ENCODE measurements around the gene CLPTM1L. TPM values are rescaled to one million over a fixed set of nuclear protein-coding genes. Genes with fewer than 3 reads are reported as not detected.

CLPTM1L gene
- total RNA-seq, 2 experiments from 2014 or later: 395 TPM

DNA sequence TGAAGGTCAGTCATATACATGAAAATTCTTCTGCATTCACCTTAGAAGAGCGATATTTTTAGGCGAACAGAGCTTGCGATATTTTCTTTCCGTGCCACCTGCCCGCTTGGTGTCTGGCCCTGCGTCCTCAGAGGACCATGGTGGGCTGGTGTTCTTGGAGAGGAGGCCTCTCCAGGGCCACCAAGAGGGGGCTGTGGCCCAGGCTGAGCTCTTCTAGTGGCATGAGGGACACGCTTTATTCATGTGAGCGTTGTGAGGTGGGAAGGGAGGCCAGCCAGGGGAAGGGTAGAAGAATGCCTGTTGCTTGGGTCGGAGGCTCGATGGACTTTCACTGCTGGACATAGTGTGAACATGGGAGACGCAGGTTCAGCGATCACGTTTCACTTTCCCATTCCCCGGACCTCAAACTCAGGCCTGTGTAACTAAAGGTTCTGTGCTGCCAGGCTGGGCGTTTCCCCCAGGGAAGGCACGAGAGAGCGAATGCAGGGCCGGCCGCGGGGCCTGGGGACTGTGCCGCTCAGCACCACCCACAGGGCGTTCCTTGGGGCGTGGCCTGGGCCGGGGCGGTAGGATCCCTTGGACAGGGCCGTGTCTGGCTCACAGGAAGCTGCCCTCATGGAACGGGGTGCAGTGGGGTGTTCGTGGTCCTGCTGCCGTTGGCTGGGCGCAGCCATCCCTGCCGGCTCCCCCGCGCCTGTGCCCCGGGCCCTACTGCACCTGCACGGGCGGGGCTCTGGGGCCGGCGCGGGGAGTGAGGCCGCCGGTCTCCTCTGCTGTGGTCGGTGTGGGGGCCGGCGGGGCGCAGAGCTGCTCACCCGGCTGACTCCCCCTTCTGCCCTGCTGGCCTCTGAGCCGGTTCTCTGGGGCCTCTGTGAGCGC lies 40.7 kb upstream of the CLPTM1L start:
- ChIA-PET CTCF (ENCODE audit: unreplicated experiment) (no interaction called here), POLR2A (interaction anchor here (0.6 to 3.1 kb wide), 2 partner anchors 31 to 43 kb away, joined by 3 to 11 read pairs; no protein-coding TSS in a partner anchor)
- H4K20me1 ChIP-seq (ENCODE audit: insufficient read depth, low read length): no peaks in the 10 kb centered on the region
- peak overlapping the region; percentile 82 for H2AFZ ChIP-seq (ENCODE audit: low read length)
- no peaks in the 10 kb centered on the region for H3K9me2 ChIP-seq (ENCODE audit: insufficient read depth, low read length)
- no peaks in the 10 kb centered on the region for H3K36me3 ChIP-seq (ENCODE audit: insufficient read depth, low read length)
- H3K4me2 ChIP-seq (ENCODE audit: low read length): peak overlapping the region; percentile 68
- TF ChIP-seq EZH2phosphoT487 (IDR thresholded peaks at IDR 0.05; ENCODE audit: borderline replicate concordance, low read depth, low read length): no peak
- TF ChIP-seq, protein P1, sequence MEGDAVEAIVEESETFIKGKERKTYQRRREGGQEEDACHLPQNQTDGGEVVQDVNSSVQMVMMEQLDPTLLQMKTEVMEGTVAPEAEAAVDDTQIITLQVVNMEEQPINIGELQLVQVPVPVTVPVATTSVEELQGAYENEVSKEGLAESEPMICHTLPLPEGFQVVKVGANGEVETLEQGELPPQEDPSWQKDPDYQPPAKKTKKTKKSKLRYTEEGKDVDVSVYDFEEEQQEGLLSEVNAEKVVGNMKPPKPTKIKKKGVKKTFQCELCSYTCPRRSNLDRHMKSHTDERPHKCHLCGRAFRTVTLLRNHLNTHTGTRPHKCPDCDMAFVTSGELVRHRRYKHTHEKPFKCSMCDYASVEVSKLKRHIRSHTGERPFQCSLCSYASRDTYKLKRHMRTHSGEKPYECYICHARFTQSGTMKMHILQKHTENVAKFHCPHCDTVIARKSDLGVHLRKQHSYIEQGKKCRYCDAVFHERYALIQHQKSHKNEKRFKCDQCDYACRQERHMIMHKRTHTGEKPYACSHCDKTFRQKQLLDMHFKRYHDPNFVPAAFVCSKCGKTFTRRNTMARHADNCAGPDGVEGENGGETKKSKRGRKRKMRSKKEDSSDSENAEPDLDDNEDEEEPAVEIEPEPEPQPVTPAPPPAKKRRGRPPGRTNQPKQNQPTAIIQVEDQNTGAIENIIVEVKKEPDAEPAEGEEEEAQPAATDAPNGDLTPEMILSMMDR (conservative IDR thresholded peaks at IDR 0.05; ENCODE audit: low read length): no peak
- peak; percentile 81 for DNase-seq (ENCODE audit: low spot score)
- peak overlapping the region; percentile 43 for H3K27ac ChIP-seq (ENCODE audit: low read depth, low read length, poor library complexity, severe bottlenecking)
- peak overlapping the region; percentile 67 for H3K4me3 ChIP-seq (ENCODE audit: low read depth, low read length, poor library complexity, severe bottlenecking)
- H3K9me3 ChIP-seq (ENCODE audit: low read length): no peaks in the 10 kb centered on the region
- H3K4me1 ChIP-seq (ENCODE audit: insufficient read depth, low read length, poor library complexity, severe bottlenecking): peaks cover 20% of the 10 kb centered on the region
- BruUV-seq (replicated peaks): no TSS peak
- intact Hi-C loops (cut with micrococcal nuclease; ENCODE audit: unreplicated experiment): no loop called here
- H3K79me2 ChIP-seq (ENCODE audit: insufficient read depth, low read depth, low read length): no peaks in the 10 kb centered on the region

DNA sequence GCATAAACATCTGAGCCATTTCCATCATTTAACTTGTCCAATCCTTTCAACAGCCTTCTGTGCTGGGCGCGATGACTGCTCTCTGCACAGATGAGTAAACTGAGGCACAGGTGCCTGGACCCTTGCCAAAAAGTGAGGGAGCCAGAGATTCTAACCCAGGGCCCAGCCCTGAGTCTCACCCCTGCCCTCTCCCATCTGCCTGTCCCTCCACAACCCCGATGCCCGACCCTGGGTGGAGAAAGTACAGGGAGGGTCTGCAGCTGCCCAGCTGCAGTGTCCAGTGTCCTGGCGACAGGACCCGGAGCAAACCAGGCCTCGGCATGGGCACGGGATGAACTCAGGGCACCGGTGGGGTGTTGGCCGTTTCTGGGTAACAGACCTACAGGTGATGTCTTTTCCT lies 39.6 kb upstream of the CLPTM1L start:
- Histone ChIP-seq H3K4me3 (ENCODE audit: low read depth, low read length, poor library complexity, severe bottlenecking) (no peak overlapping the region), H4K20me1 (ENCODE audit: insufficient read depth, low read length) (no peaks in the 10 kb centered on the region), H3K4me2 (ENCODE audit: low read length) (no peak overlapping the region), H3K79me2 (ENCODE audit: insufficient read depth, low read depth, low read length) (no peaks in the 10 kb centered on the region), H3K9me2 (ENCODE audit: insufficient read depth, low read length) (no peaks in the 10 kb centered on the region), H3K27ac (ENCODE audit: low read depth, low read length, poor library complexity, severe bottlenecking) (no peak overlapping the region), H3K36me3 (ENCODE audit: insufficient read depth, low read length) (no peaks in the 10 kb centered on the region), H3K4me1 (ENCODE audit: insufficient read depth, low read length, poor library complexity, severe bottlenecking) (peaks cover 20% of the 10 kb centered on the region), H2AFZ (ENCODE audit: low read length) (no peak overlapping the region), H3K9me3 (ENCODE audit: low read length) (no peaks in the 10 kb centered on the region)
- CTCF ChIA-PET (ENCODE audit: unreplicated experiment): no interaction called here
- DNase-seq (ENCODE audit: low spot score): no peak
- no TSS peak for BruUV-seq (replicated peaks)
- intact Hi-C loops (cut with micrococcal nuclease; ENCODE audit: unreplicated experiment): no loop called here
- POLR2A ChIA-PET: interaction anchor here (0.6 to 3.1 kb wide), 2 partner anchors 30 to 42 kb away, joined by 3 to 11 read pairs; no protein-coding TSS in a partner anchor
- no peak for TF ChIP-seq EZH2phosphoT487 (IDR thresholded peaks at IDR 0.05; ENCODE audit: borderline replicate concordance, low read depth, low read length)
- TF ChIP-seq, protein P1 (conservative IDR thresholded peaks at IDR 0.05; ENCODE audit: low read length): no peak

DNA sequence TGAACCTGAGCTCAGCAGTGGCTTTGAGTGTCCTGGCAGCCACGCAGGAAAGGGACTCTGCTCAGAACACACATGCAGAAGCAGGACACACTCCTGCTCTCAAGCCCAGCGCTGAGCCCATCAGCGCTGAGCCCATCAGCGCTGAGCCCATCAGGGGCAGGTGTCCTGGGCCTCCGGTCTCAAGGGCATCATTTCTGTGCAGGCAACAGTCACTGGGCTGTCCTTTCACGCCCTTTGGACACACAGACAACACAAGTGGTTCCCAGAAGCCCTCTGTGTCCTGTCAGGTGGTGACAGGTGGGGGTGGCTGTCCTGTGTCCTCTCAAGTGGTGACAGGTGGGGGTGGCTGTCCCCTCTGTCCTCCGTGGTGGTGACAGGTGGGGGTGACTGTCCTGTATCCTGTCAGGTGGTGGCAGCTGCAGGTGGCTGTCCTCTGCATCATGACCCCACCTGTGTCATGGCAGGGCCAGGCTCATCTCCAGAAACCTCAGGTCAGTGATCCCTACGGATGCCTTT lies 39.0 kb upstream of the CLPTM1L start:
- H3K4me2 ChIP-seq (ENCODE audit: low read length): no peak overlapping the region
- no peaks in the 10 kb centered on the region for H3K9me2 ChIP-seq (ENCODE audit: insufficient read depth, low read length)
- no peak overlapping the region for H3K27ac ChIP-seq (ENCODE audit: low read depth, low read length, poor library complexity, severe bottlenecking)
- POLR2A ChIA-PET: no interaction called here
- CTCF ChIA-PET (ENCODE audit: unreplicated experiment): no interaction called here
- no peaks in the 10 kb centered on the region for H3K36me3 ChIP-seq (ENCODE audit: insufficient read depth, low read length)
- H3K4me3 ChIP-seq (ENCODE audit: low read depth, low read length, poor library complexity, severe bottlenecking): no peak overlapping the region
- DNase-seq (ENCODE audit: low spot score): no peak
- intact Hi-C loops (cut with micrococcal nuclease; ENCODE audit: unreplicated experiment): no loop called here
- H2AFZ ChIP-seq (ENCODE audit: low read length): no peak overlapping the region
- H3K9me3 ChIP-seq (ENCODE audit: low read length): no peaks in the 10 kb centered on the region
- no TSS peak for BruUV-seq (replicated peaks)
- TF ChIP-seq, protein P1 (conservative IDR thresholded peaks at IDR 0.05; ENCODE audit: low read length): no peak
- no peak for TF ChIP-seq EZH2phosphoT487 (IDR thresholded peaks at IDR 0.05; ENCODE audit: borderline replicate concordance, low read depth, low read length)
- no peaks in the 10 kb centered on the region for H3K79me2 ChIP-seq (ENCODE audit: insufficient read depth, low read depth, low read length)
- H4K20me1 ChIP-seq (ENCODE audit: insufficient read depth, low read length): no peaks in the 10 kb centered on the region
- H3K4me1 ChIP-seq (ENCODE audit: insufficient read depth, low read length, poor library complexity, severe bottlenecking): peaks cover 20% of the 10 kb centered on the region
